GM18520 (cell line): ENCODE data around the gene CAMTA1.
"Not testable (repeated sequence)": the region's sequence is repeated elsewhere in the genome, so short reads cannot be mapped to it uniquely, and the experiment has no call there.

Experiments used
- ATAC-seq: cut with Tn5 transposase; IDR thresholded peaks from one replicate; pipeline ENCODE4 v1.9.1; 2021; ENCODE audit not compliant: unreplicated experiment

The CAMTA1 gene

DNA sequence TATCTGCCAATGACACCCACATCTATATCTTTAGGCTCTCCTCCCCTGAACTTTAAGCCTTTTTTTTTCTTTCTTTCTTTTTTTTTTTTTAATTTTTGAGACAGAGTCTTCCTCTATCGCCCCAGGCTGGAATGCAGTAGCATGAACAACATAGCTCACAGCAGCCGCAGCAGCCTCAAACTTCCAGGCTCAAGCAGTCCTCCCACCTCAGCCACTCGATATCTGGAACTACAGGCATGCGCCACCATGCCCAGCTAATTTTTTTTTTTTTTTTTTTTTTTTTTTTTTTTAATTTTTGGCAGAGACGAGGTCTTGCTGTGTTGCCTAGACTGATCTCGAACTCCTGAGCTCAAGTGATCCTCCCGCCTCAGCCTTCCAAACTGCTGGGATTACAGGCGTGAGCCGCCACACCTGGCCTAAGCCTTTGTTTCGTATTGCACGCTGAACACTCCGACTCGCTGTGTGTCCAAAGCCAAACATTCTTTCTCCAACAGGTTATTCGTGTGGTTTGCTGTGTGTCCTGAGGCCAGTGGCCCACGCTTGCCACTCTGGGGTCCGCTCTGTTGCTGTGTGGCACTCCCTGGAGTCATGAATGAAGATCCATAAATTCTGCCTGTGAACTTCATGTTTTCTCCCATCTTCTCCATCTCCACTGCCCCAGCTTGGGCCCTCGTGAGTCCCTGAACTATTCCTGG lies 119.4 kb downstream of the CAMTA1 start:
- ATAC-seq: no peak

DNA sequence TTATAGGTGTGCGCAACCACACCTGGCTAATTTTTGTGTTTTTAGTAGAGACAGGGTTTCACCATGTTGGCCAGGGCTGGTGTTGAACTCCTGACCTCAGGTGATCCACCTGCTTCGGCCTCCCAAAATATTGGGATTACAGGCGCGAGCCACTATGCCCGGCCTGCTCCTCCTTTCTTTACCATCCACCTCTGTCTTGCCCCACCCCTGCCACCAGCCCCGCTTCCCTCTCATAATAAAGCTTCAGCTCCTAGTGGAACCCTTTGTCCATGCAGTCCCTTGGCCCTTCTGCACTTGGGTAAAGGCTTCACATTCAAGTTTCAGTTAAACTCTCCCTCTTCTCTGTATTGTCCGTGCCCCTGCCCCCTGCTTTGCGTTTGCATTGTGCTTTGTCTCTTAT lies 120.1 kb downstream of the CAMTA1 start:
- no peak for ATAC-seq

DNA sequence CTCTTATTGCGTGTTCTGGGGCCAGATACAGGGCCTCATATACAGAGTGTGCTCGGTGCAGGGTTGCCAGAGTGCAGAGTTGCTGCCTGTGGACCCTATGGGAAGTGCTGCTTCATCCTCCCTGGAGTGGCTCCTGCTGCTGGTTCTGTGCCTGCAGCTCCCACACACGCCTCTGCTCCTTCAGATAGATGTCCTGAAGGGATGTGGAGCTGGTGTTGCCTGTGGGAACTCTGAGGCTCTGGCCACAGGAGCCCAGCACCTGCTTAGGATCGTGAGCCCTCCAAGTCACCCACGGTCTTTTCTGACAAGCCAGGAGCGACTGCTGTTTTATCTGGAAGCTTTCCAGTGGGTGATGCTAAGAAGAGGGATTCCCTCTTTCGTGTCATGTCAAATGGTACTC lies 120.5 kb downstream of the CAMTA1 start:
- no peak for ATAC-seq

DNA sequence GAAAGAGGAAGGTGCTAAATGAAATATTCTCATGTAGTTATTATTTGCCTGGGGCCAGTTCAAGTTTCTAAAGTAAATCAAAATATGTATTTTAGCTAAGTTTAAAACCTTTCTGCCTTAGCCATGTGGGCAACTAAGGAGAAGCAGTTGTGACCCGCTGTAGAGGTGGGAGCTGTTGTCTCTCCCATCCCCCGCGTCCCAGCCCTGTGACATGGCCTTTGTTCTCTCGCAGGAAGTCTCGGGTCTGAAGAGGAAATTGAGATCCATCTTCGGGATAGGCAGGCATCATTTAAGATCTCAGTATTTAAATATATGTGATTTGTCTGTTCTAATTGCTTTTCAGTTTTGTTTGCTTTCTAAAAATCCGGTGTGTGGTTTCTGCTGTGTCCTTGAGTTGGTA lies 121.5 kb downstream of the CAMTA1 start:
- ATAC-seq: no peak

DNA sequence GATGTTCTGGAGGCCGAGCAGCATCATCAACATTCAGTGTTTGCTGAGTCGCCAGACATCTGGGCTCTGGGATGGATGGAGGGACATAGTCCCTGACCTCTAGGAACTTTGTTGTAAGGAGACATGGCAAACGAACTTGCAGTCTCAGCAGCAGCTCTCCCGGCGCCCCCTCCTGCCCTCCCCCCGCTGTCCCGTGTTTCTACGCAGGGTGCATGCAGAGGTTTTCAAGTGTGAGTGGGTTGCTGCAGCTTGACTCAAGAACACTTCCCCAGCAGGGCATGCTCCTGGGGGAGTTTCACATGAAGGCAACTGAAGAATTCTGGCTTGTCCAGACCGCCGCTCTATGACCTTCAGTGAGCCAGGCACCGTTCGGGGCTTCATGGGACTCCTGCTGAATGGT lies 121.9 kb downstream of the CAMTA1 start:
- no peak for ATAC-seq

DNA sequence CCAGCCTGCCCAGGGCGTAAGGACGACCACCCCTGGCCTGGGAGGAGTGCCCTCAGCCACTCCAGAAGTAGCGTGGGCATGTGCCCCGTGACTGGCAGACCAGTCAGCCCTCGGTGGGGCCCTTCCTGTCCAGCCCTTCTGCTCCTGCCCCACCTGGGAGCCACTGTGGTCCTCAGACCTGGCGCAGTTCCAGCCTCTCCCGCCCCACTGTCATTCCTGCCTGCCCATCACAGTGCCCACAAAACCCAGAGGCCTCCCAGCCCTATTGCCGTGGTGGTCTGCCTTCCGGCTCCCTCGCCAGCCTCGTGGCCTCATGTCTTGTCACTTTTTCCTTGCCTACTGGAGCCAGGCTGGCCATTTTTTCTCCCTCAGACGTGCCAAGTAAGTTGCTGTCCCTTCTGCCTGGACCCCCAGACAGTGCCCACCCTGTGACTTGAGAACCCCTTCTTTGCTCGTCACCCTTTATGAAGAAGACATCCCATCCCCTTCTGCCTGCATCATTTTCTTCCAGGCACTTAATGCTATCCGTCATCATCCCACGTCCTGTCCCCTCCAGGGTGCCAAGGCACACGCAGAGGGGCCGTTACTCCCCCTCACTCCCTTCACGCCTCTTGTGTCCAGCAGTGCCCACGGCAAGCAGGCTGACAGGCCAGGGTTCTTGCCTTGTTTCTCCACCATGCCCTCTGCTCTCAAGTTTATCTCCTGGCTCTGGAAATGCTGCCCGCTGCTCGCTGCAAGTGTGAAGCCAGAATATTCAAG lies 122.6 kb downstream of the CAMTA1 start:
- no peak for ATAC-seq

DNA sequence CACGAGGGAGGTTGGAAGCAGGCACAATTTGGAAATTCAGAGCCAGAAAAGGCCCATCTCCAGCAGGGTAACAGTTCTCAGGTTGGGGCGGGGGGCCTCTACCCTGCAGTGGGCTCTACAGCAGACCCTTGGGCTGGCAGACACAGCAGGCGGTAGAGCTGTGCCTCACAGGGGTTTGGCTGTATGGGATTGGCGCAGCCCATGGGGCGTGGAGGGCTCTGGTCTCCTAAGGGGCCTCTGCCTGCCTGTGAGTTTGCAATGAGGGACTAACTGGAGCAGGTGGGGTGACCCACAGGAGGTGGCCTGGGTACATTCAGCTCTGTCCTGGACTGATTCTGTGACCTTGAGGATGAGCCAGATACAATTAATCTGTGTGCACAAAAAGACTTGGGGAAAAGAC lies 124.1 kb downstream of the CAMTA1 start:
- ATAC-seq: no peak

DNA sequence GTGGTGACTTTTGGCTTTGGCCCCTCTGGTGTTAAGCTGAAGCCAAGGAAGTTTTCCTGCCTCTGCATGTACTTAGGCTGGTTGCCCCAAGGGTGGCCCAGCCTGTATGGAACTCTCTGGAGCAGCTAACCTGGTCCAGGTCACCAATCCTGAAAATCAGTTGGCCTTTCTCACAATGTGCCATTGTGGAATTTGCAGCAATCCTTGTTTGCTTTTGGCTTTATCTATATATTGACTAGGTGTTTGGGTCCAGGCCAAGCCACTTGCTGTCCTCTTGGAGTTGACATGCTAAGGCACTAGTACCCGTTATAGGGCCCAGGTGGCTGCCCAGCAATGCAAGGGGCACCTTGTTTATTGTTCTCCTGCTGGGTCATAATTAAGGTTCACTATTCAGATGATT lies 124.6 kb downstream of the CAMTA1 start:
- ATAC-seq: no peak

DNA sequence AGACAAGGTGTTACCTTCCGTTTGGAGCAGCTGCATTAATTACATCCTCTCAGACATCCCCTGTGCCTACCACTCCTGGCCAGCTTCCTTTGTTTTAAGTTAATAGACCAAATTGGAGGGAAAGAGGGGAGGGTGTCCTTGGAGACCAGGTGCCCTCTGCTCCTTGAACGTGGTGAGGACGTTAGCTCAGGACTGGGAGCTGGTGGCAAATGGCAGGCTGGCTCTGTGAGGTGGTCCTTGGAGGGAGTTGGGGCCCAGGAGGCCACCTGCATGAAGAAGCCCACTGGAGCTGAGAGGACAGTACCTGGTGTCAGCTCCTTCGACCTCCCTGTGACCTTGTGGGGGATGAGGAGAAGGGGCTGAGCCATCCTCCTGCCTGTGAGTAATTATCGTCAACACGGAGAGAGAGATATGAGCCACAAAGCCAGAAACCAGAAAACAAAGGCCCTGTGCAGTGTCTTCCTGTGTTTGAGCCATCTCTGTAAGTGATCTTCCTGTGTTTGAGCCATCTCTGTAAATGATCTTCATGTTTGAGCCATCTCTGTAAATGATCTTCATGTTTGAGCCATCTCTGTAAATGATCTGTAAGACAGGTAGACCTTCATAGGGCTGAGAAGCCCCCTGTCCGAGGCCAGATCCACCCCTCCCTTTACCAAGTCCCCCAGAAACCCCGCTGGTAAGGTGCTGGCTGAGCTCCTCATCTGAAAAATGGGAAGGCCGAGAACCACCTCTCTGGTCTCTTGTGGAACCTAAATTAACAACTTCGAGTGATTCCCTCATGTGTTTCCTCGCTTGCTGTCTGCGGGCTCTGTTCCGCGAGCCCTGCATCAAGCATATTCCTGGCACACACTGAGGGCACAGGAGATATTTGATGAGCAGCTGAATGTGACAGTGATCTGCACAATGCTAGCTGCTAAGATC lies 126.0 kb downstream of the CAMTA1 start:
- no peak for ATAC-seq

DNA sequence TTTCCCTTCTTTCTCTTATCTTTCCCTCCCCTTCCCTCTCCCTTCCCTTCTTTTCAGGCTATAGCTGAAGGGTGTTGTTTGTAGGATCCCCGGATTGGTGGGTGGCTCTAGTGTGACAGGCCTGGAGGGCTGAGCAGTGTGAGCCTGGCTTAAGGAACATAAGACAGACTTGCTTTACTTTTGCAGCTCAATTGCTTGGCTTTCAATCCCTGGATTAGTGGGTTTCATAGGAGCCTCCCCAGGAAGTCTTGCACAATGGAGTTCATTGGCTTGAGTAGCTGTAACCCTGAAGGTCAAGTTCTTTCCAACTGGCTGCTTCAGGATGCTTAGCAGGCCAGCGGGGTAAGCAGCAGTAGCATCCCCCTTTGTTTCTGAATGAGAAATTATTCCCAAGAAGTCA lies 126.7 kb downstream of the CAMTA1 start:
- ATAC-seq: no peak

DNA sequence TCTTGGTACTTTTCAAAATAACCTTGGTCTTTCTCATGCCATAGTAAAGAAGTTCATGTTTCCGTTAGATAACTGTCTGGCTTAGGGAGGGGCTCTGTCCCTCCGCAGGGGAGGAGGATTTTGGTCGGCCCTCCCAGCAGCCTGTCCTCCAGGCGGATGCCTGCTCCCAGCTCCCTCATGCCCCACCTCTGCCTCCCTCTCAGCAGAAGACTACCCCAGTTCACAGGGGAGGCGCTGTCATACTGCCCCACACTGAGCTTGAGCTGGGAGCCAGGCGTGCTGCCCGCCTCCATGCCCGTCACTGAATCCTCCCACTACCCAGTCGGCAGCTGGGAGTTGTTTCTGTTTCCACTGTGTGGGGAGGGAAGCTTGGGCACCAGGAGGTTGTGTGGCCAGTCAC lies 127.3 kb downstream of the CAMTA1 start:
- no peak for ATAC-seq

DNA sequence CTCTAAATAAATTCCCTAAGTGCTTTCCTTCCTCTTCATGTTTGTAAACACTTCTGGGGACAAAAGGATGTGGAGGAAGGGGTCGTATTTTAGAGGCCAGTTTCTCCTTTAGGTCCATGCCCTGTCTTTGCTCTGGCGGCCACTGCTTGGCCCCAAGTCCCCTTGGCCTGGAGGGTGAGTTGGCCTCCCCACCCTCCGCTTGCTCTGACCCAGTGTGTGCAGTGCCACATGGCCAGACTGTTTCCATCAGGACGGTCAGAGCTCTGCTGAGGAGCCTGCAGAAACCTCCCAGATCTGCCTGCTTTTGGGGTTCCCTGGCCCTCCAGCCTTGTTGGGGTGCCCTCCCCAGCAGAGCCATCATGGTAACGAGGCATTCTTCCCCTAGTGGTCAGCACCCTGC lies 127.8 kb downstream of the CAMTA1 start:
- ATAC-seq: no peak

DNA sequence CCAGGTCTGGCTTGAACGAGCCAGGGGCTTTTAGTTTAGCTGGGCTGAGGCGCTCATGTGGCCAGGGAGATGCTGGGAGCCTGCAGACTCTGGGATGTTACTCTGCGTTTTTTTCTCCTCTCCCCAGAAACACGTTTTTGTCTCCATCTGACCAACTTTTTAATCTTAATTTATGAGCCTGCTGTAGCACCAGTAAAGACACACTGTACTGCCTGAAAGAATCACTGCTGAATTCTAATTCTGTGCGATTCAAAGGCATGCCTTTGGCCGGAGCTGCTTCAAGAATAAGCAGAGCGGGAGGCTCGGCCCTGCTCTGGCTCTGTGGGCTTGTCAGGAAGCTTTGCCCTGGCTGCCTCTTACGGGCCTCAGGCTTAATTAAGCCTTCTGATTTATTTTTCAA lies 129.5 kb downstream of the CAMTA1 start:
- ATAC-seq: no peak

DNA sequence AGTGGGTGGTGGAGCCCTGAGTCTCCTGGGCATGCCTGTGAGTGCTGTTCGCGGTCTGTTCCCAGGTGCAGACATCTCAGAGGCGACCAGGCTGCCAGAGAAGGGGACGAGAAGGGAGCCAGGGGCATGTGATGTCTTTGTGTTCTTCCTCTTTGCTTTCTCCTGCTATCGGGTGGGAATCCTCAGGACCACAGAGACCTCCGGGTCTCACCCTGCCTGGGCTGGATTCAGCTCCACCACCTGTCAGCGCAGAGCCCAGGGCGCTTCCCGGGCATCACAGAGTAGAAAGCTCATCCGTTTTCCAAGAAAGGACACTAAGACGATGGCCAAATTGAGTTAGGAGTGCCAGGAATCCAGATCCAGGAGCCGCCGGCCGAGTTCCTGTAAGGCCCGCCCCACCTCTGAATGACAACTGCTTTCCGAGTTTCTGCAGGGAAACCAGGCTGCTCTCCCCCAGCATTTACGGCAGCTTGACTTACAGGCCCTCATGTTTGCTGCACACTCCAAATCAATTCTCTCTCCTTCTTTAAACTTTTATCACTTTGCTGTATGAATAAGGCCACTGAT lies 130.8 kb downstream of the CAMTA1 start:
- ATAC-seq: no peak

DNA sequence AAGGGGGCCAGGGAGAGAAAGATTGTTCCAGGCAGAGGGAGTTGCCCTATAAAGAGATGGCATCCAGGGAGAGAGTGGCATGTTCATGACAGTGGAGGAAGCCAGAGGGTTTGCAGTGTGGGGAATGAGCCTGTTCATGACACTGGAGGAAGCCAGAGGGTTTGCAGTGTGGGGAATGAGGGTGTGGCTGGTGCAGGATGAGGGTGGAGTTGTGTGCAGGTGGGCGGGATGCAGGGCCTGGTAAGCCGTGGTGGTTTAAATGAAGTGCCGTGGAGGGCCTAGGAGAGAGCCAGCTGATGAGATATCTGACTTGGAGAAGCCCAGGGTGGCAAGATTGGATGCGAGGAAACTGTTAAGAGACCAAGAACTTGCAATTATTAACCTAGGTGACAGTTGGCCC lies 131.8 kb downstream of the CAMTA1 start:
- no peak for ATAC-seq

DNA sequence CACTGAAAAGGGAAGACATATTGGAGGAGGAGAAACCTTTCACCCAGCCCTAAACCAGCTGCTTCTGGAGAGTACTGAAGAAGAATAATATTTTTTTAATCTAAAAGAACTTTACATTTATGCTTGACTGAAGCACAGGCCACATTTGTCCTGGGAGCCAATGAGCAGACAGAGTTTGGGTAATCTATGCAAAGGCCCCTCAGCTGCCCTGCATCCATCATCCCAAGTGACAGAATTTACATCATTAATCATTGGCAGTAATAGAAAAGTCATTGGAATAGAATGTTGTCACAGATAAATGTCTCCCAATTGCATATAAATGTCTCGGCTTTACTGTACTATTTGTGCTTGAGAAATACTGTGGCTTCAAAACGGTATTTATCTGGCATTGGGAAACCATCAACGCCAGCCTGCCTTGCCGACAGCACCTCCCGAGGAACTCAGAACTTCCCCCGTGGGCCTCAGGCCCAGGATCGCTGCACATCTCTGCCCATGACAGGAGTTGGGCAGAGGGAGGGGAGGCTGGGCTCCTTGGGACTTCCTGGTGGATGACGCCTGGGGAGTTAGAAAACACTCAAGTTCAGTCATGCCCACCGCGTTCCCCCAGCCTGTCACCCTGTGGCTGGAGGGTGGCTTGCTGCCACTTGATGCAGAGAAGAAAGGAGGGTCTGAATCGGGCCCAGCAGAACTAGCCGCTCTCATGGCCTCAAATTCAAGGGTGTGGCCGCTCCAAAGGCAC lies 133.1 kb downstream of the CAMTA1 start:
- ATAC-seq: no peak

DNA sequence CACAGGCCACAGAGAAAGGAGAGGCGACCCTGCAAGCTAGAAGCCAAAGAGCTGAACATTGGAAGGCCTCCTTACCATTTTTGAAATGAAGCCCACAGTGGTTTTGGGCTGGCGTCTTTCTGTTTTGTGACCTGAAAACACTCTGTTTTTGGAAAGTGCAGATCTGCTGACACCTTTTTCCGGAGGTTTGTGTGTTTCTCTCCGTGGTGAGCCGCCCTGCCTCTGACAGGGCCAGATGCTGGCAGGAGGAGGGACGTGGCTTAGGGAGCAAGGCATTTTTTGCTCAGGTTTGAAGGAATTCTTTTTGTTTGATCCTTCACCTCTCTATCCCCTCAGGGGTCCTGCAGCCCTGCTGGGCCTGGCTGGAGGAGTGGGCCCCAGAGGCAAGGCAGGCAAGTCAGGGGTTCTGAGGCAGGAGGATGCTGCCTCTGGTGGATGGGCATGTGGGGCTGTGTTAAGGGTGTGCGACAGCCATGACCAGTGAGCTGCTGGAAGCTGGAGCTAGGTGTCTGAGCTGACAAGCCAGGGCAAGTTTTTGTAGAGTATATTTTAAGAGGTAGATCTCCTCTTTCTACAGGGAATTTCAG lies 133.8 kb downstream of the CAMTA1 start:
- no peak for ATAC-seq

DNA sequence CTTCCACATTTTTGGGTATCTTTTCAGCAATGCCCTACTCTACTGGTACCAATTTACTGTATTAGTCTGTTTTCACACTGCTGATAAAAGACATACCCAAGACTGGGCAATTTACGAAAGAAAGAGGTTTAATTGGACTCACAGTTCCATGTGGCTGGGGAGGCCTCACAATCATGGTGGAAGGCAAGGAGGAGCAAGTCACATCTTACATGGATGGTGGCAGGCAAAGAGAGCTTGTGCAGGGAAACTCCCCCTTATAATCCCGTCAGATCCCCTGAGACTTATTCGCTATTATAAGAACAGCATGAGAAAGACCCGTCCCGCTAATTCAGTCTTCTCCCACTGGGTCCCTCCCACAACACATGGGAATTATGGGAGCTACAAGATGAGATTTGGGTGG lies 136.3 kb downstream of the CAMTA1 start:
- not testable (repeated sequence) for ATAC-seq

DNA sequence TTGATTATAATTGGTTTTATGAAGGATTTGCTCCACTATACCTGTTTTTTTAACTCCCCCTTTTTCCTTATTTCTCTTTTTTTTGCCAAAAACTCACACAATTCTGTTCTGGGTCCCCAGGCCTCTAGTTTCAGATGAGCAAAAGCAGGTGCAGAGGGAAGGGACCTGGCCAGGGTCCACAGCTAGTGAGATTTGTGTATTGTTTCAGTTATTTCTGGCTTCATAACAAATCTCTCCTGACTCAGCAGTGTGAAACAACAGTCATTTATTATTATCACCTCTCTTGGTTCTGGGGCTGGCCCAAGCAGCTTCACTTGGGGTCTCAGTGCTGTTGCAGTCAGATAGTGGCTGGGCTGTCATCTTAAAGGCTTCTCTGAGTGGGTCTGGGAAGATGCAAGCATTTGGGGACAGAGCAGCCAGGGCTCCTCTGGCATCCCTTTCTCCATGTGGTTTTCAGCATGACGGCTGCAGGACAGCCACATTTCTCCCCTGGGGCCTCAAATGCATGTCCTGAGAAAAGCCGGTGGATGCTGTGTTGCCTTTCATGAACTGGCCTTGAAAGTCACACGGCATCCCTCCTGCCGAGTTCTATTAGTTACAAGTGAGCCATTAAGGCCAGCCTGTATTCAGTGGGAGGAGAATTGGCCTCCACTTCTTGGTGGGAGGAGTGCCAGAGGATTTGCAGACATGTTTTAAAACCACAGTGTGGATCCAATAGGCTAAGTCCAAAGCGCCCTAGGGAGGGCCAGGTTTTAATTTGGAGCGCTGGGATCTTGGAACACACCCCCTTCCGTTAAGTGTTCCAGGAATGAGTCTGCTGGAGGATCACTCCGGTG lies 137.1 kb downstream of the CAMTA1 start:
- ATAC-seq: no peak
